C4-2B (cell line): ENCODE results near the gene KCNQ1.

Source experiments
- ZFX ChIP-seq: fragments of 450-650 bp; IDR thresholded peaks from 2 replicates; pipeline ENCODE4 v1.6.1; 2017
- TF ChIP-seq, protein P1 (sequence below): fragments of 450-650 bp; conservative IDR thresholded peaks from 2 replicates; pipeline ENCODE4 v1.5.1; 2017; ENCODE audit warnings: mild to moderate bottlenecking

DNA sequence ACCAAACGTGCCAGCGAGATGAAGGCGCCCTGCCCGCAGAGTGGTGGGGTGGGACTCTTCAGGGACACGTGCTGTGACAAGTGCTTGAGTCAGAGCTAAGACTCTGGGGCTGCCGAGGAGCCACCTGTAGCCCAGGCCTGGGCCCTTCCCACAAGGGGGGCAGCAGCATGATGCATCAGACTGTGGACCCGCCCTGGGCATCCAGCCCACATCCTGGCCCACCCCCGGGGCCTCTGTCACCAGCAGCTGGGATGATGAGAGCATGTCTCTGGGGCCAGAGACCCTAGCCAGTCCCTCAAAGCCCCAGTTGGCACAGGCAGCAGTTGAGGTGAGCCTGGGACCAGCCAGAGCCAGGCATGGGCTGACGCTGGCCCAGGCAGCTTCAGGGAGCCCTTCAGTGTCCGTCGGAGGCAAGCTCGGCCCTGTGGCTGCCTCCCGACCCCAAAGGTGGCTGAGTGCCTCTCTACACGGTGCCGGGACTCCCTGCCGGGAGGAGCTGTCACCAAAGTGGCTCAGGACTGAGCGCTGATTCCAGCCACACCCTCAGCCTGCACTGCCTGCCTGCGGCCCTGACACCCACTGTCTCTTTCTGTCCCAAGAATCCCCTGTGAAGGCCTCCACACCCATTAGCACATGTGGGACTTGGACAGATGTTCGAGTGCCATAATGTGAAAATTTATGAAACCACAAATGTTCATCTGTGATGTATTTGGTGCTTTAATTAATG is 399.5 kb downstream of the KCNQ1 start:
- TF ChIP-seq, protein P1, sequence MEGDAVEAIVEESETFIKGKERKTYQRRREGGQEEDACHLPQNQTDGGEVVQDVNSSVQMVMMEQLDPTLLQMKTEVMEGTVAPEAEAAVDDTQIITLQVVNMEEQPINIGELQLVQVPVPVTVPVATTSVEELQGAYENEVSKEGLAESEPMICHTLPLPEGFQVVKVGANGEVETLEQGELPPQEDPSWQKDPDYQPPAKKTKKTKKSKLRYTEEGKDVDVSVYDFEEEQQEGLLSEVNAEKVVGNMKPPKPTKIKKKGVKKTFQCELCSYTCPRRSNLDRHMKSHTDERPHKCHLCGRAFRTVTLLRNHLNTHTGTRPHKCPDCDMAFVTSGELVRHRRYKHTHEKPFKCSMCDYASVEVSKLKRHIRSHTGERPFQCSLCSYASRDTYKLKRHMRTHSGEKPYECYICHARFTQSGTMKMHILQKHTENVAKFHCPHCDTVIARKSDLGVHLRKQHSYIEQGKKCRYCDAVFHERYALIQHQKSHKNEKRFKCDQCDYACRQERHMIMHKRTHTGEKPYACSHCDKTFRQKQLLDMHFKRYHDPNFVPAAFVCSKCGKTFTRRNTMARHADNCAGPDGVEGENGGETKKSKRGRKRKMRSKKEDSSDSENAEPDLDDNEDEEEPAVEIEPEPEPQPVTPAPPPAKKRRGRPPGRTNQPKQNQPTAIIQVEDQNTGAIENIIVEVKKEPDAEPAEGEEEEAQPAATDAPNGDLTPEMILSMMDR, result no peak
- TF ChIP-seq ZFX, result no peak
